IMR-90 (cell line): ENCODE data around the gene HOXD9. TPM values are rescaled to one million over a fixed set of nuclear protein-coding genes. Genes with fewer than 3 reads are reported as not detected.

Experiments used
- ATAC-seq: fragments of 200-7000 bp; cut with Tn5 transposase; 2 replicates; pipeline ENCODE4 v1.9.1; 2020; ENCODE audit warnings: low read depth, mild to moderate bottlenecking, moderate library complexity
- BruUV-seq: library from RNA; stranded (reverse); fragments of 400-500 nt; replicated peaks from 2 replicates; lab custom pipeline; 2021; lab: Mats Ljungman, UMichigan
- CTCF ChIA-PET: fragments of 300-600 bp; formaldehyde crosslinking; extraction: SDS; loops from one replicate; lab custom pipeline; 2021; ENCODE audit warnings: antibody characterized with exemption; lab: Yijun Ruan, JAX
- POLR2A ChIA-PET: fragments of 300-600 bp; sonication (Branson Sonifier 250); formaldehyde crosslinking; loops from one replicate; lab custom pipeline; 2022; ENCODE audit warnings: antibody characterized with exemption; ENCODE audit not compliant: unreplicated experiment; lab: Charles Lee
- DNase-seq: peaks from one replicate; pipeline ENCODE4 v3.0.0; 2013
- H2AFZ ChIP-seq: replicated peaks from 2 replicates; pipeline ENCODE3; 2013; ENCODE audit warnings: low read length, mild to moderate bottlenecking; ENCODE audit not compliant: poor library complexity
- H2AK5ac ChIP-seq: 2 replicates; pipeline ENCODE4 v1.6.1; 2013; ENCODE audit warnings: low read depth, low read length, inconsistent platforms
- H2AK9ac ChIP-seq: replicated peaks from 2 replicates; pipeline ENCODE3; 2013; ENCODE audit warnings: mild to moderate bottlenecking, low read depth, low read length, moderate library complexity; ENCODE audit not compliant: poor library complexity
- H2BK120ac ChIP-seq: 2 replicates; pipeline ENCODE4 v1.6.1; 2013; ENCODE audit warnings: low read depth, low read length, inconsistent platforms
- H2BK15ac ChIP-seq: 3 replicates; pipeline ENCODE4 v1.6.1; 2013; ENCODE audit warnings: low read depth, low read length, inconsistent platforms
- H2BK20ac ChIP-seq: 2 replicates; pipeline ENCODE4 v1.6.1; 2013; ENCODE audit warnings: low read depth, mild to moderate bottlenecking, inconsistent platforms, low read length, moderate library complexity
- H2BK5ac ChIP-seq: 2 replicates; pipeline ENCODE4 v1.6.1; 2013; ENCODE audit warnings: mild to moderate bottlenecking, low read depth, low read length, inconsistent platforms; ENCODE audit not compliant: poor library complexity, severe bottlenecking
- H3K14ac ChIP-seq: replicated peaks from 2 replicates; pipeline ENCODE4 v1.6.1; 2013; ENCODE audit warnings: low read depth, low read length, inconsistent platforms
- H3K18ac ChIP-seq: 2 replicates; pipeline ENCODE4 v1.6.1; 2013; ENCODE audit warnings: low read depth, low read length, control low read depth
- H3K23ac ChIP-seq: 2 replicates; pipeline ENCODE4 v1.6.1; 2013; ENCODE audit warnings: low read depth, low read length, inconsistent platforms
- H3K27ac ChIP-seq: 2 replicates; pipeline ENCODE4 v1.5.1; 2013; ENCODE audit warnings: mild to moderate bottlenecking, control low read depth, low read length; ENCODE audit not compliant: insufficient read depth
- H3K27me3 ChIP-seq: 2 replicates; pipeline ENCODE4 v1.6.1; 2013; ENCODE audit warnings: low read length; ENCODE audit not compliant: control insufficient read depth, insufficient read depth
- H3K36me3 ChIP-seq: 2 replicates; pipeline ENCODE4 v1.6.1; 2013; ENCODE audit warnings: low read length, mixed read lengths; ENCODE audit not compliant: control insufficient read depth, insufficient read depth
- H3K4ac ChIP-seq: 2 replicates; pipeline ENCODE4 v1.6.1; 2013; ENCODE audit warnings: low read depth, low read length, inconsistent platforms
- H3K4me1 ChIP-seq: 2 replicates; pipeline ENCODE4 v1.6.1; 2013; ENCODE audit warnings: low read length, mixed read lengths; ENCODE audit not compliant: control insufficient read depth, insufficient read depth
- H3K4me2 ChIP-seq: 2 replicates; pipeline ENCODE4 v1.6.1; 2013; ENCODE audit warnings: low read depth, mild to moderate bottlenecking, control low read depth, low read length, moderate library complexity
- H3K4me3 ChIP-seq: 2 replicates; pipeline ENCODE4 v1.5.1; 2013; ENCODE audit warnings: low read depth, mild to moderate bottlenecking, control low read depth, low read length, moderate library complexity; ENCODE audit not compliant: insufficient read depth
- H3K56ac ChIP-seq: 2 replicates; pipeline ENCODE4 v1.6.1; 2013; ENCODE audit warnings: low read length, inconsistent platforms; ENCODE audit not compliant: insufficient read depth; ENCODE audit errors: extremely low read depth
- H3K79me1 ChIP-seq, 2 experiments: 2 replicates each; pipeline ENCODE4 v1.6.1; 2013; ENCODE audit warnings: low read length in 2 of 2, inconsistent platforms in 1 of 2, low read depth in 1 of 2
- H3K9ac ChIP-seq: 2 replicates; pipeline ENCODE4 v1.6.1; 2013; ENCODE audit warnings: low read depth, low read length, control low read depth
- H3K9me1 ChIP-seq: 2 replicates; pipeline ENCODE4 v1.6.1; 2013; ENCODE audit warnings: low read length, inconsistent platforms; ENCODE audit not compliant: insufficient read depth
- H3K9me3 ChIP-seq: 2 replicates; pipeline ENCODE4 v1.6.1; 2013; ENCODE audit warnings: low read length; ENCODE audit not compliant: control insufficient read depth, insufficient read depth
- H4K20me1 ChIP-seq: 2 replicates; pipeline ENCODE4 v1.6.1; 2013; ENCODE audit warnings: low read length, inconsistent platforms; ENCODE audit not compliant: insufficient read depth
- H4K5ac ChIP-seq: 2 replicates; pipeline ENCODE4 v1.6.1; 2013; ENCODE audit warnings: mild to moderate bottlenecking, low read depth, low read length, control low read depth
- H4K8ac ChIP-seq, 2 experiments: 2 replicates each; pipeline ENCODE4 v1.6.1; 2013; ENCODE audit warnings: low read depth in 2 of 2, low read length in 2 of 2, control low read depth in 1 of 2, inconsistent platforms in 1 of 2
- H4K91ac ChIP-seq: 2 replicates; pipeline ENCODE4 v1.6.1; 2013; ENCODE audit warnings: low read depth, low read length, inconsistent platforms; ENCODE audit not compliant: insufficient read depth
- NFE2L2 ChIP-seq: fragments of 150-350 bp; IDR thresholded peaks from 2 replicates; pipeline ENCODE4 v1.6.1; 2016; ENCODE audit warnings: low read depth, mild to moderate bottlenecking, low read length
- whole genome bisulfite sequencing, 2 experiments: methylation state at CpG; one replicate each; pipeline versions ENCODE4 v1.1.5 to v1.1.7; 2013; ENCODE audit warnings: missing lambda C conversion rate in 2 of 2; ENCODE audit not compliant: insufficient read length in 1 of 2; ENCODE audit errors: extremely low coverage in 2 of 2; 5-methylcytosine and 5-hydroxymethylcytosine counted together
- dilution Hi-C: fragments of 300-500 bp; cut with HindIII; formaldehyde crosslinking; loops from one replicate; pipeline ENCODE4 v1.14.3; 2018; ENCODE audit warnings: low sequenced_read_pairs; ENCODE audit not compliant: unreplicated experiment
- in situ Hi-C: fragments of 300-500 bp; cut with MboI; formaldehyde crosslinking; loops from 3 replicates; pipeline ENCODE4 v1.14.3; 2019; ENCODE audit warnings: low sequenced_read_pairs, inconsistent platforms, mixed read lengths
- intact Hi-C: fragments of 100-400 bp; cut with micrococcal nuclease; formaldehyde crosslinking; loops from 2 replicates; pipeline ENCODE4 v1.10.0; 2022
- polyA plus RNA-seq, 3 experiments: library from polyadenylated mRNA; depleted of rRNA; stranded (reverse); fragments of >200 nt; gene quantifications; 2 replicates each; pipeline ENCODE4 v1.2.3, GENCODE V29; 2012; ENCODE audit warnings: low replicate concordance in 1 of 3
- total RNA-seq: library from RNA; depleted of rRNA; stranded (reverse); fragments of >200 nt; gene quantifications from 2 replicates; pipeline ENCODE4 v1.2.3, GENCODE V29; 2012
- TF ChIP-seq, protein P1 (sequence below): conservative IDR thresholded peaks from 2 replicates; pipeline ENCODE4 v1.5.1; 2012; ENCODE audit warnings: mild to moderate bottlenecking, low read depth, low read length, improper control_type of control experiment

Gene HOXD9
- total and polyA plus RNA-seq, 2 of the 4 experiments (the other 2 are of a cell fraction), result not detected

DNA sequence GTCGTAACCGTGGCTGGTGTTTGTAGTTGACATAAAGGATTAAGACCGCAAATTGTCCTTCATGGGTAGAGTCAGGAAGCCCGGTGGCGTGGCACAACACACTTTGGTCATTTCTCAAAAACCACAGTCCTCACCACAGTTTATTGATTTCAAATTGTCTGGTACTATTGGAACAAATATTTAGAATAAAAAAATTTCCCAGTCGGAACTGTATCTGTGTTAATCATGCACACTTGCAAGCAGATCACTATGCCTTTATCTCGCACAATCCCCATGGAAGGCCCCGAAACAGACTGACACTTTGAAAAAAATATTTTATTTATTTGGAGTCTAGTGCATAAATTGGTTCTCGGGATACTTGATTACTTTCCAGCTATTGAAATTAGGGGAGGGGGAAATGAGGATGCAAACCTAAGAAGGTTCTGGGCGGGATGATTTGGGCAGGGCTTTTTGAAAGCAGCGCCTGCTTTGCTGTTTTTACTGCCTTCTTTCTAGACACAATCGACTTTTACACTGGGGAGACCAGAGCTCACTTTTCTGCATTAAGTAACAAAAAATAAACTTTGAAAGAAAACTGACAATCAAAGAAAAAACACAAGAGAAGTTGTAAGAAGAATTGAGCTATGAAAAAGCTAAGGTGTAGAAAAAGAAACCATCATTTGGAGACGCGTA, 50.5 kb downstream of the HOXD9 start:
- H3K56ac ChIP-seq, result no peak overlapping the region
- H3K14ac ChIP-seq, result no peak overlapping the region
- in situ Hi-C loops, result no loop called here
- no peak overlapping the region for H3K4me3 ChIP-seq
- H4K5ac ChIP-seq, result no peak overlapping the region
- no peaks in the 10 kb centered on the region for H3K4me1 ChIP-seq
- DNase-seq (no peak), ATAC-seq (no peak)
- H3K27ac ChIP-seq, result no peak overlapping the region
- no peak overlapping the region for H2AK5ac ChIP-seq
- TF ChIP-seq NFE2L2, result no peak
- TF ChIP-seq, protein P1, sequence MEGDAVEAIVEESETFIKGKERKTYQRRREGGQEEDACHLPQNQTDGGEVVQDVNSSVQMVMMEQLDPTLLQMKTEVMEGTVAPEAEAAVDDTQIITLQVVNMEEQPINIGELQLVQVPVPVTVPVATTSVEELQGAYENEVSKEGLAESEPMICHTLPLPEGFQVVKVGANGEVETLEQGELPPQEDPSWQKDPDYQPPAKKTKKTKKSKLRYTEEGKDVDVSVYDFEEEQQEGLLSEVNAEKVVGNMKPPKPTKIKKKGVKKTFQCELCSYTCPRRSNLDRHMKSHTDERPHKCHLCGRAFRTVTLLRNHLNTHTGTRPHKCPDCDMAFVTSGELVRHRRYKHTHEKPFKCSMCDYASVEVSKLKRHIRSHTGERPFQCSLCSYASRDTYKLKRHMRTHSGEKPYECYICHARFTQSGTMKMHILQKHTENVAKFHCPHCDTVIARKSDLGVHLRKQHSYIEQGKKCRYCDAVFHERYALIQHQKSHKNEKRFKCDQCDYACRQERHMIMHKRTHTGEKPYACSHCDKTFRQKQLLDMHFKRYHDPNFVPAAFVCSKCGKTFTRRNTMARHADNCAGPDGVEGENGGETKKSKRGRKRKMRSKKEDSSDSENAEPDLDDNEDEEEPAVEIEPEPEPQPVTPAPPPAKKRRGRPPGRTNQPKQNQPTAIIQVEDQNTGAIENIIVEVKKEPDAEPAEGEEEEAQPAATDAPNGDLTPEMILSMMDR, result no peak
- WGBS, 2 experiments, result no CpG with 5 or more reads among the region's 14 CpGs
- dilution Hi-C loops, result no loop called here
- no peak overlapping the region for H3K18ac ChIP-seq
- peaks cover 10% of the 10 kb centered on the region for H3K9me3 ChIP-seq
- no peaks in the 10 kb centered on the region for H4K20me1 ChIP-seq
- intact Hi-C loops, result no loop called here
- H3K23ac ChIP-seq, result no peak overlapping the region
- H2BK15ac ChIP-seq, result no peak overlapping the region
- ChIA-PET POLR2A (no interaction called here), CTCF (no interaction called here)
- H3K27me3 ChIP-seq, result peaks cover 75% of the 10 kb centered on the region
- no peaks in the 10 kb centered on the region for H3K9me1 ChIP-seq
- H2BK5ac ChIP-seq, result no peak overlapping the region
- no peak overlapping the region for H2BK20ac ChIP-seq
- H2BK120ac ChIP-seq, result no peak overlapping the region
- no peak overlapping the region for H2AK9ac ChIP-seq
- H4K91ac ChIP-seq, result no peak overlapping the region
- no peaks in the 10 kb centered on the region for H3K79me1 ChIP-seq
- H3K9ac ChIP-seq, result no peak overlapping the region
- H4K8ac ChIP-seq, result no peak overlapping the region
- no peak overlapping the region for H2AFZ ChIP-seq
- no peaks in the 10 kb centered on the region for H3K36me3 ChIP-seq
- H3K4me2 ChIP-seq, result no peak overlapping the region
- no peak overlapping the region for H3K4ac ChIP-seq
- BruUV-seq, result no TSS peak
